Parathyroid adenoma (tissue), 2 donors: ENCODE measurements around the gene KCNJ6.

Experiments used
- H2AFZ ChIP-seq: fragments of 300-600 bp; sonication (generic); one replicate; pipeline ENCODE4 v1.7.0; 2017; ENCODE audit warnings: antibody characterized with exemption, mild to moderate bottlenecking
- H3K27ac ChIP-seq: fragments of 300-600 bp; sonication (generic); one replicate; pipeline ENCODE4 v1.7.0; 2017
- H3K27me3 ChIP-seq: fragments of 300-600 bp; sonication (generic); one replicate; pipeline ENCODE4 v1.7.0; 2017; ENCODE audit warnings: low read length; ENCODE audit not compliant: control insufficient read depth, insufficient read depth
- H3K36me3 ChIP-seq: fragments of 300-600 bp; sonication (generic); one replicate; pipeline ENCODE4 v1.7.0; 2017; ENCODE audit warnings: low read length; ENCODE audit not compliant: control insufficient read depth, insufficient read depth
- H3K4me1 ChIP-seq: fragments of 300-600 bp; sonication (generic); one replicate; pipeline ENCODE4 v1.7.0; 2017; ENCODE audit warnings: control low read depth
- H3K4me2 ChIP-seq: fragments of 300-600 bp; sonication (generic); one replicate; pipeline ENCODE4 v1.7.0; 2017; ENCODE audit warnings: low read length
- H3K4me3 ChIP-seq: fragments of 300-600 bp; sonication (generic); one replicate; pipeline ENCODE4 v1.7.0; 2017; ENCODE audit warnings: low read depth, low read length
- H3K79me2 ChIP-seq: fragments of 300-600 bp; sonication (generic); one replicate; pipeline ENCODE4 v1.7.0; 2017; ENCODE audit warnings: control low read depth
- H3K9ac ChIP-seq: fragments of 300-600 bp; sonication (generic); one replicate; pipeline ENCODE4 v1.7.0; 2017; ENCODE audit warnings: mild to moderate bottlenecking
- H3K9me3 ChIP-seq: fragments of 300-600 bp; sonication (generic); one replicate; pipeline ENCODE4 v1.7.0; 2017; ENCODE audit warnings: low read length; ENCODE audit not compliant: control insufficient read depth
- CTCF ChIP-seq: fragments of 300-600 bp; sonication (generic); IDR thresholded peaks from one replicate; pipeline ENCODE4 v1.7.0; 2017; ENCODE audit warnings: antibody characterized with exemption, mild to moderate bottlenecking
- donor health status: primary hyperparathyroidism.

Gene KCNJ6

DNA sequence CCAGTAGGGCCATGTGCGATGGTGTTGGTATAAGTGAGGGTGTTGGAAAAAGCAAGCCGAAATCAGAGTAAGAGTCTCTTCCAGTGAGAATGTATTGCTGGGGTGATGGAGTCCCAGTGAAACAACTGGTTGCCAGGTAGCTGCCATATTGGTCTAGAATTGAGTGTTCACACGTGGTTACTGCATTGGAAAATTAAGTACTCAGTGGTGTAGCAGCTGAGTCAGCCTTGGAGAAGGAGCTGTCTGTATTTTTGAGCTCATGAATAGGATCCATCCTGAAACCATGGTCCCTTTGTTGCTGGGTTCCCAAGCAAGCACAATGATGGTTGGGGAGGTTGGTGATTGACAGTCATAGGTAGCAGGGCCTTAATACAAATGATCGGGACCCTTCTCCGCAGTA lies 314.3 kb downstream of the KCNJ6 start:
- H3K4me2 ChIP-seq: no peak overlapping the region
- H3K36me3 ChIP-seq: no peaks in the 10 kb centered on the region
- no peak for TF ChIP-seq CTCF

DNA sequence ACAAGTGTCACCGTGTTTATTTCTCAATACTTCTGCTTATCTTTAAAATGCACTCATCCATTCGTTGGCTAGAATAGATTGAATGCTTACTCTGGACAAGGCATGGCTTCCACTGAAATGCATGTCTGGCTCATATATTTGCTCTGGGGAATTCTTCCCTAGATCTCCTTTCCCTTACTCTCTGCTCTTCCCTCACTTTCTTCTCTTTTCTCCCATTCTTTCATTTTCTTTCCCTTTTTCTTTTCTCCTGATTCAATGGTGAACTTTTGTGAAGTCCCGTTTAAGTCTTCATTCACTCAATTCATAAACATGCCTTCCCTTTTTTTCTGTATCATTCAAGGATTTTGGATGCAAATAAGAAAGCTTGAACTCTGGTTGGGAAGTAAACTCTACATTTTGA lies 315.2 kb downstream of the KCNJ6 start:
- H3K4me1 ChIP-seq: no peaks in the 10 kb centered on the region
- no peak for TF ChIP-seq CTCF
- no peak overlapping the region for H3K9ac ChIP-seq
- no peak overlapping the region for H3K27ac ChIP-seq
- H3K4me3 ChIP-seq: no peak overlapping the region
- no peak overlapping the region for H2AFZ ChIP-seq
- H3K79me2 ChIP-seq: no peaks in the 10 kb centered on the region
- no peaks in the 10 kb centered on the region for H3K36me3 ChIP-seq
- no peak overlapping the region for H3K4me2 ChIP-seq
- no peaks in the 10 kb centered on the region for H3K27me3 ChIP-seq
- no peaks in the 10 kb centered on the region for H3K9me3 ChIP-seq

More for the DNA sequence above, 314.3 kb downstream of the KCNJ6 start:
- no peaks in the 10 kb centered on the region for H3K79me2 ChIP-seq
- H3K27ac ChIP-seq: no peak overlapping the region
- H3K9ac ChIP-seq: no peak overlapping the region
- no peaks in the 10 kb centered on the region for H3K9me3 ChIP-seq
- H2AFZ ChIP-seq: no peak overlapping the region
- no peak overlapping the region for H3K4me3 ChIP-seq
- no peaks in the 10 kb centered on the region for H3K4me1 ChIP-seq
- H3K27me3 ChIP-seq: no peaks in the 10 kb centered on the region

GRCh38 chr21:37595944-37596343 lies 320.3 kb downstream of the KCNJ6 start:
- Histone ChIP-seq H2AFZ (no peak overlapping the region), H3K4me3 (no peak overlapping the region), H3K4me1 (no peaks in the 10 kb centered on the region), H3K9me3 (no peaks in the 10 kb centered on the region), H3K9ac (no peak overlapping the region), H3K27me3 (no peaks in the 10 kb centered on the region), H3K27ac (no peak overlapping the region), H3K79me2 (no peaks in the 10 kb centered on the region), H3K36me3 (no peaks in the 10 kb centered on the region), H3K4me2 (no peak overlapping the region)
- TF ChIP-seq CTCF: no peak

DNA sequence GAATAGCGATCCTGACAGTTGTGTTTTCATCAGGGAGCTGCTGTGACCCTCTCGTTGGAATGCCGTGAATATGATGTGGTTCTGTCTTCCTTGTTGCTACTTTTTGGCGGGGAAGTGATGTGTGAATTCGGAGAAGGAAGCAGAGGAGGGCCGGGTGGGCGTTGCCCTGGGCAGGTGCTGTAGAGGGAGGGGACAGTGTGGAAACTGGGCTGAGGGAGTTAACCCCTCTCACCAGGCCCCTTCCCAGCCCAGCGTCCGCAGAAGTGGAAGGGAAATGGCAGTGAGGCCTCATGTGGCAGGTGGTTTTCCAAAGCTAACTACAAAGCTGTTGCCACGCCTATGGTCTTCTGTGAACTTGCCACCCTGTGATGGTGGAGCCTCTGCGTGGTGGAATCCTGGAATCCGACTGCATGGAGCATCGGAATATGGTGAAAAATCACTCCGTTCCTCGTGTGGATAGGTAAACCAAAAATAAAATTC lies 321.7 kb downstream of the KCNJ6 start:
- H3K4me1 ChIP-seq: no peaks in the 10 kb centered on the region
- no peak for TF ChIP-seq CTCF
- H3K27ac ChIP-seq: no peak overlapping the region

DNA sequence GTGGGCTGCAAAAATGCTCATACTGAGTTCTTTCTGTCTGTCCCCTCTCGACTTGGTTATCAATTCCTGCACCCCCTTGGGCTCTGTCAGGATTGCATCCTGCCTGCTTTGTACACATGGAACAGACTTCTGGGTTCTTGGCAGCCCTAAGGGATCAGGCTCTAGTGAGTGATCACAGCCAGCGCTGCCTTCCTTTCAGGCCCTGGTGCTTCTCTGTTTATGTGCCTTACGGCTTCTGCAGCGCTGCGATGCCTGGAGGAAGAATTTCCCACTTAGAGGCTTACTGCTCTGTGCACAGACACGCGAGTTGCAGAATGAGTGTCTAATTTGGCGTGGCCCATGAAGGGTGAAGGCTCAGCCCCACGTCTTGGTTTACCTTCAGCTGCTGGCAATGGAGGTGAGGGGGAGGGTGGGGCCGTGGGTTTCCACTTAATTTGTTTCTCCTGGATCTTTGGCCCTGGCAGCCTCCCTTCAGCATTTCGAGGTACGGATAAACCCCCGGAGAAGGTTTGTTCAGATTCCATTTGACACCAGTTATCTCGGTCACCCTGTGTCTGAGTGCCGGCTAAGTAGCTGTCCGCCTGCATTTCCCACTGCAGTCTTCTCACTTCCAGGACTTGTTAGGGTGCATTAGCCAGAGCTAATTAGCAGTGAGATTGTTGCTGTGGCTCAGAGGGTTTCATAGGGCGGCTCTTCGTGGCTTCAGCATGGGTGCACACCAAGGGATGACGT lies 322.4 kb downstream of the KCNJ6 start:
- Histone ChIP-seq H3K27ac (no peak overlapping the region), H3K9ac (no peak overlapping the region), H2AFZ (no peak overlapping the region)

More for the DNA sequence above, 321.7 kb downstream of the KCNJ6 start:
- no peaks in the 10 kb centered on the region for H3K36me3 ChIP-seq
- no peaks in the 10 kb centered on the region for H3K79me2 ChIP-seq
- no peak overlapping the region for H3K4me2 ChIP-seq
- H3K4me3 ChIP-seq: no peak overlapping the region
- no peaks in the 10 kb centered on the region for H3K9me3 ChIP-seq
- H2AFZ ChIP-seq: no peak overlapping the region
- H3K9ac ChIP-seq: no peak overlapping the region
- H3K27me3 ChIP-seq: no peaks in the 10 kb centered on the region

More for the DNA sequence above, 322.4 kb downstream of the KCNJ6 start:
- TF ChIP-seq CTCF: no peak
- Histone ChIP-seq H3K27me3 (no peaks in the 10 kb centered on the region), H3K4me2 (no peak overlapping the region), H3K4me1 (no peaks in the 10 kb centered on the region), H3K9me3 (no peaks in the 10 kb centered on the region), H3K79me2 (no peaks in the 10 kb centered on the region), H3K36me3 (no peaks in the 10 kb centered on the region), H3K4me3 (no peak overlapping the region)
